Fibroblast of pulmonary artery (primary cell): ENCODE measurements around the gene TTC7B.

Experiments
- DNase-seq: peaks from one replicate; pipeline ENCODE4 v3.0.0-alpha.2; 2010; ENCODE audit warnings: low read depth
- H3K4me3 ChIP-seq: replicated peaks from 2 replicates; pipeline ENCODE4 v1.5.1; 2011; ENCODE audit warnings: low read depth, mild to moderate bottlenecking, control low read depth, low read length, moderate library complexity
- TF ChIP-seq, protein P1 (sequence below): IDR thresholded peaks from 2 replicates; pipeline ENCODE4 v1.5.1; 2011; ENCODE audit warnings: mild to moderate bottlenecking, control low read depth, low read length, inconsistent platforms; ENCODE audit errors: missing control alignments

The TTC7B gene

DNA sequence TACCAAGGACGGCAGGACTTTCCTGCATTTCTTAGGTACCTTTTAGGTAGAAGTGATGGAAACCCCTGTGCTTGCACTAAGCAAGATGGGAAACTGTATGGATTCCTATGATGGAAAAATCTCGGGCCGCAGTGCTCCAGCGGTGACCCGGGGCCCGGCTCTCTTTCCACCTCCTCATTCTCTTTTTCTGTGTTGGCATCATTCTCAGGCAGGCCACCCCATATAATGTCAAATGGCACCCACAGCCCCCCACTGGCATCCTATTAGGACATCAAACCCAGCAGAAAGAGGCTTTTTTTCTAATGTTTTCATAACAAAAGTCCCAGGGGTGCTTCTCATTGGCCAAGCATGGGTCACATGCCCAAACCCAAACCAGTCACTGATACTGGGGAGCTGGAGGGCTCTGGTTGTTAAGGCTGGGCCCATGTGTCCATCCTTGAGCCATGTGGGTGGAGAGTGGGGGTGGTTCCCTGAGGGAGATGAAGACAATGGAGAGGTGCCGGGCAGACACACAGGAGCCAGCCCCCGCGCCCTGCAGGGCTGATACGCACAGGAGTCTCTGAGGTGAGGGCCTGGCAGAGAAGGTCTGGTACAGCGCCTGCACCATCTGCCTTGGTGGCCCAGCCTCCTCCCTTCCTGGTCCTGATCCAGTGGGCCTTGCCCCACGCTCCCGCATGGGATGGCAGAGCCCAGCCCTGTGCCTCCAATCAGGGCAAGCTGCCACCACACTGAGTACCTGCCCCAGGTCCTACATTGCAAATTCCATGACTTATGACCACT lies 277.3 kb downstream of the TTC7B start:
- TF ChIP-seq, protein P1, sequence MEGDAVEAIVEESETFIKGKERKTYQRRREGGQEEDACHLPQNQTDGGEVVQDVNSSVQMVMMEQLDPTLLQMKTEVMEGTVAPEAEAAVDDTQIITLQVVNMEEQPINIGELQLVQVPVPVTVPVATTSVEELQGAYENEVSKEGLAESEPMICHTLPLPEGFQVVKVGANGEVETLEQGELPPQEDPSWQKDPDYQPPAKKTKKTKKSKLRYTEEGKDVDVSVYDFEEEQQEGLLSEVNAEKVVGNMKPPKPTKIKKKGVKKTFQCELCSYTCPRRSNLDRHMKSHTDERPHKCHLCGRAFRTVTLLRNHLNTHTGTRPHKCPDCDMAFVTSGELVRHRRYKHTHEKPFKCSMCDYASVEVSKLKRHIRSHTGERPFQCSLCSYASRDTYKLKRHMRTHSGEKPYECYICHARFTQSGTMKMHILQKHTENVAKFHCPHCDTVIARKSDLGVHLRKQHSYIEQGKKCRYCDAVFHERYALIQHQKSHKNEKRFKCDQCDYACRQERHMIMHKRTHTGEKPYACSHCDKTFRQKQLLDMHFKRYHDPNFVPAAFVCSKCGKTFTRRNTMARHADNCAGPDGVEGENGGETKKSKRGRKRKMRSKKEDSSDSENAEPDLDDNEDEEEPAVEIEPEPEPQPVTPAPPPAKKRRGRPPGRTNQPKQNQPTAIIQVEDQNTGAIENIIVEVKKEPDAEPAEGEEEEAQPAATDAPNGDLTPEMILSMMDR, result no peak
- DNase-seq, result no peak
- no peak overlapping the region for H3K4me3 ChIP-seq

DNA sequence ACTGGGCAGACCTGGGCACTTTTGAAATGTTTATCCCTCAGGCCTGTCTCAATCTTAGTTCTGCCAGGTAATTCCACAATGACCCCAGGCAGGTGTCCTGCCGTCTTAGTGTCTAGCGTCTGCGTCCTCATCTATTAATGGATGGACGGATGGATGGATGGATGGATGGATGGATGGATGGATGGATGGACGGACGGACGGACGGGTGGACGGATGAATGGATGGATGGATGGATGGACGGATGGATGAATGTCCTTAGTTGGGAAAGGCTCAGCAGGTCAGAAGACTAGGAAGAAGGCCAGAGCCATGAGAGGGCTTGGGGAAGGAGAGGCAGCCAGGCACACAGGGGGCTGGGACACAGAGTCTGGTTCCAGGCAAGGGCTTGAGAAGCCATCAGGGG lies 278.1 kb downstream of the TTC7B start:
- DNase-seq, result no peak
- TF ChIP-seq, protein P1, result no peak
- H3K4me3 ChIP-seq, result no peak overlapping the region

DNA sequence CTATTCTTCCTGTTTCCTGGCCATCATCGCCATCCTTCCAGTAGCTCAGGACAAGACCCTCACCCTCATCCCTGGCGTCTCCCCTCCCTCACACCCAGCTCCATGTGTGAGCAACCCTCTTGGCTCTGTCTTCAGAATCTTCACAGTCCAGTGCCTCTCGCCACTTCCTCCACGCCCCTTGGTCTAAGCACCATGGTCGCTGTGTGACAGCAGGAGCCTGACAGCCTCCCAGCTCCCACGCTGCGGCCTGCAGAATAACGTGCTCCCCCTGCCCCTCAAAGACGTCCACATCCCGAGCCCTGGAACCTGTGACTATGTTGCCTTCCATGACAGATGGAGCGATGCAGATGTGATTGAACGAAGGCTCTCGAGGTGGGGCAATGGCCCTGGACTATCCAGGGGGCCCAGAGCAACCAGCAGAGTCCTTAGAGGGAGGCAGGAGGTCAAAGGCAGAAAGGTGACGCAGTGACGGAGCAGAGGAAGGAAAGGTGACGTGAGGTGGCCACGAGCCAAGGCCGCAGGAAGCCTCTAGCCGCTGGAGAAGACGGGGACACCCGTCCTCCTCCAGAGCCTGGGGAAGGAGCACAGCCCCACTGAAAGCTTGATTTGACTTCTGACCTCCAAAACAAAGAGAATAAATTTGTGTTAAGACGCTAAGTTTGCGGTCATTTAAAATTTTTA lies 279.6 kb downstream of the TTC7B start:
- TF ChIP-seq, protein P1, result no peak

DNA sequence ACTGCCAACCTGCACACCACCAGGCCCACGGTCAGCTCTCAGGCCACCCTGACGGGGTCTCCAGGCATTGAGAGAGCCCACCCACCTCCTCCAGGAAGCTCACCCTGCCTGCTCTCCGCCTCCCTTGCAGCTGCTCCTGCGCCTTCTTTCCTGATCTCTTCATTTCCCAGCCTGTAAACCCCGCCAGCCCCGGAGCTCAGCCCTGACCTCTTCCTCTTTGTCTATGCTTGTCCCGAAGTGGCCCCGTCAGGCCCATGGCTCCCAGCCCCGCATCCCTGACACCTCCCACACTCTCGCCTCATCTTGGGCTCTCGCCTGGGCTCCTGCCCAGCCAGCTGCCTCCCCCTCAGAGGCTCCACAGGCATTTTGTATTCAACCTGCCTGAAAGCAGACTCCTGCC lies 280.1 kb downstream of the TTC7B start:
- peak; percentile 35 for DNase-seq
- H3K4me3 ChIP-seq, result no peak overlapping the region
- TF ChIP-seq, protein P1, result no peak

More for the DNA sequence above, 279.6 kb downstream of the TTC7B start:
- no peak overlapping the region for H3K4me3 ChIP-seq
- DNase-seq, result no peak

DNA sequence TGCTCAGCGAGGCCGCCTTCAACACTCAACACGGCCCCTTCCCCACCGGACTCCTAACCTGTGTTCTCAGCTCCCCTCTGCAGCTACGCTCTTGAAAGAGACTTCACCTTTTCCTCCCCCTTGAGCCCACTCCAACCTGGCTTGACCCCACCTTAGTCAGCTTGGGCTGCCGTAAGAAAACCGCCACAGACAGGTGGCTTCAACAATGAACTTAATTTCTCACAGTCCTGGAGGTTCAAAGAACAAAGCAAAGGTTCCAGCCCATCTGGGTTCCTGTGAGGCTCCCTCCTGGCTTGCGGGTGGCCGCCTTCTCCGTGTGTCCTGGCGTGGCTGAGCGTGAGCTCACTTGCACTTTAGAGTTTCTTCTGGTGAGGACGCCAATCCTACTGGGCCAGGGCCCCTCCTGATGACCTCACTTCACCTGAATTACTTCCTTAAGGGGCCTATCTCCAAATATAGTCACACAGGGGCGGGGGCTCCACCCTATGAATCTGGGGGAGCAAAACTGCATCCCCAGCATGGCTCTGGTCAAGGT lies 280.6 kb downstream of the TTC7B start:
- TF ChIP-seq, protein P1, result no peak
- H3K4me3 ChIP-seq, result no peak overlapping the region
- DNase-seq, result no peak

DNA sequence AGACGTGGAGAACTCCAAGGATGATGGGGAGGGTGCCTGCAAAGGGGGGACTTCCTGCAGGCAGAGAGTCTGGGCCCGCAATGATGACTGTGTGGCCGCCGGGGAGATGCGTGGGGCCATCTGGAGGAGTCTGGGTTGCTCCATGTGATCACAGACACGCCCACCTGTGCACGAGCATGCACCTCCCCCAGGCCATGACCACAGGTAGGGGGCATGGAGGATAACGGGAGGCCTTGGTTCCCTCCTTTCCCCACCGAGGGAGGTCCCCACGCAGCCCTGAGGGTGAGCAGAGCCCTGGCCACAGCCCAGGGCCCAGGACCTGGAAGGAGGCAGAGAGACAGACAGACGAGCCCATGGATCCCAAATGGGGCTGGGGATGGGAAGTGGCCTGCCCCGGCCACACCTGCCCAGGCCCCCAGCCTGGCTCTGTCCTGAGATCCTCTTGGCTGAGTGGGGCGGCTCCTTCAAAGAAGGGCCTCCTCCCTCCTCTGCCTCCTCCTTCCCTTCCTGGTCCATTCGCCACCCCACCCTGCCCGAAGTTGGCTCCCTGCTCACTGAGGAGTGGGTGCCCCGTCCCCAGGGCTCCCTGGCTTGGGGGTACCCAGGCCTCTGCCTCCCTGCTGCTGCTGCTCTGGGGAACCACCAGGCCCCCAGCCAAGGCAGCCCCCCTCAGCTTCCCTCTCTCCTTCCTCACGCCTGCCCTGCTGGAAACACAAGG lies 281.2 kb downstream of the TTC7B start:
- DNase-seq, result no peak
- H3K4me3 ChIP-seq, result no peak overlapping the region
- TF ChIP-seq, protein P1, result no peak
